ENCODE data around the gene GPD2.
"Not testable (repeated sequence)": the region's sequence is repeated elsewhere in the genome, so short reads cannot be mapped to it uniquely, and the experiment has no call there.

GPD2 gene

GRCh38 chr2:156476021-156476849, 40.1 kb downstream of the GPD2 start:
- DNase-seq: no peak

DNA sequence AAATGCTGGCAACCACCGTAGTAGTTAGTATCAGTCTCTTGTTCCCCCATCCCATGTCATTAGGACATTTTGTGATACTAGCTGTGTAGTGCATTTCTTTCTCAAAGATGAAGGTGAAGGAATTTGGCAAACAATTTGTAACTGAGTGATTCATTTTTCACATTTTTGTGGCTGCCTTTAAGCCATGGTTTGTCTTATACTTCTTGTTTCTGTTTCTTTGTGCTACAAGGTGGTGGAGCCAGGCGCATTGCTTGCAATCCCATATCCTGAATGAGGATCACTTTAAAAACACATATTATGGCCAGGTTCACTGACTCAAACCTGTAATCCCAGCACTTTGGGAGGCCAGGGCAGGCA, 40.6 kb downstream of the GPD2 start:
- peak; percentile 88 for DNase-seq

DNA sequence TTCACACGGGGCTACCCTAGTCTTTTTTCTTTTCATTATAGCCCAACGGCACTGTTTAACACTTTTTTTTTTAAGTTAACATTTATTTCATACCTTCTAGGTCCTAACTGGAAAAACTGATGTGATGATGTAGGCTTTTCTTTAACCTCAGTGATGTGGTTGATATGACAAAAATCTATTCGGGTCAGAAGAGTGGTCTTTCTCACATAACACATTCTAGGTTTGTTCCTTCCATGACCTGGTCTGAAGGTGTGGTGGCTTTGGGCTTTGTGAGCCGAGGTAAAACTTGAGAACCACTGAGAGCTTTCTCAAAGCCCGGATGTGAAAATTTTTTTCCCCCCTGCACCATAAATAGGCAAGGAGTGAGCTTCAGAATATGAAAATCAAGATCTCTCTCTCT, 44.2 kb downstream of the GPD2 start:
- no peak for DNase-seq

- DNase-seq: peak; percentile 27
These were observed 45.1 kb downstream of the GPD2 start for GRCh38 chr2:156481312-156481711.

GRCh38 chr2:156483741-156484173, 47.6 kb downstream of the GPD2 start:
- no peak for DNase-seq

DNA sequence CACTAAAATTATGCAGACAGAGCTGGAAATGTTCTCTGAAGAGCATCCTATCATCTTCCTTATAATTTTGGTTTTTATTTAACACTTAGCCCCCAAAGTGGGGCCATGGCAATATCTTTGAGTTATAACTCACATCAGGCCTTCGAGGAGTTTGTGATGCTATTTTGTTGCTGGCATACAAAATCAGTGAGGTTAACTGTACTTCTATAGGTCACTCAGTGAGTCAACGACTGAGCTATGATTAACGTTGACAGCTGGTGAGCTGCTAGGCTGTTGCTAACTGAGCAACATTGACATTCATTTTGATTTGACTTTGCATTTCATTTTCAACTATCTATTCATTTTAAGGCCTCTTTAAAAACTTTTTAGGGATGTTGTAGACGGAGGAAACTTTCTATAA, 50.0 kb downstream of the GPD2 start:
- peak; percentile 68 for DNase-seq

DNA sequence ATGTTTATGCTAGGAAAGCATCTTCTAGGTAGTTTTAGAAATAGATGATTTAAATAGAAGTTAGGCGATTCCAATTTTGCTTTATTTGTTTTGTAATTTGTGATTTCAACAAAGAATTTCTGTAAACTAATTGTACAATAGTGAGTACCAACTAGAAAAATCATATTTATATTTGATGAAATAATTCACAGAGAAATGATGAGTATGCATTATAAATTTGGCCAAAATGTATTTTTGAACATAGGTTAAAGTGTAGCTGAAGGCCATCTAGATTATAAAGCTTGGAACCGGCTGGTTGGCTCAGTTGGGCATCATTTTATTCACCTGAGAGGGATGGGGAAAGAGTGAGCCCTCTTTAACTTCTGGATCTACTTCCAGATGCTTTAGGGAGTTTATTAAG, 50.4 kb downstream of the GPD2 start:
- DNase-seq: no peak

GRCh38 chr2:156489195-156489594, 53.0 kb downstream of the GPD2 start:
- DNase-seq: no peak

GRCh38 chr2:156489750-156490465, 53.7 kb downstream of the GPD2 start:
- no peak for DNase-seq

- no peak for DNase-seq
These were observed 54.3 kb downstream of the GPD2 start for GRCh38 chr2:156490466-156490840.

GRCh38 chr2:156491176-156491575, 55.0 kb downstream of the GPD2 start:
- no peak for DNase-seq

DNA sequence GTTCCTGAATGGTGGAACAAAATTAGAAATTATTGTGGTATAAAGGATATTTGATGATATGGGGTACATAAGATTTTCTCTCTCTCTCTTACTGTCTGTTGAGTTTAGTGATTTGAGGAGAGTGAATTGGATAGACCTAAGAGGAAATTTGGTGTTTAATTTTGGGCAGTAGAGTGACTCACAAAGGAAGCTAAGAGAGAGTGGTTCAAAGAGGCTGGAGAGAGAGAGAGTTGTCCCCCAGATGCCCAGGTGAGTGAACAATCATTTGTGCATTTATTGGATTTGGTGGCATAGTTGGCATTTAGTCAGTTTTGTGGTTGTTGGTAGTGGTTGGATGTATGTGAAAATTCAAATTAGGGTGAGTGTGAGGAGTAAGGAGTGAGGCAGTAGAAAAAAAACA, 56.8 kb downstream of the GPD2 start:
- no peak for DNase-seq

DNA sequence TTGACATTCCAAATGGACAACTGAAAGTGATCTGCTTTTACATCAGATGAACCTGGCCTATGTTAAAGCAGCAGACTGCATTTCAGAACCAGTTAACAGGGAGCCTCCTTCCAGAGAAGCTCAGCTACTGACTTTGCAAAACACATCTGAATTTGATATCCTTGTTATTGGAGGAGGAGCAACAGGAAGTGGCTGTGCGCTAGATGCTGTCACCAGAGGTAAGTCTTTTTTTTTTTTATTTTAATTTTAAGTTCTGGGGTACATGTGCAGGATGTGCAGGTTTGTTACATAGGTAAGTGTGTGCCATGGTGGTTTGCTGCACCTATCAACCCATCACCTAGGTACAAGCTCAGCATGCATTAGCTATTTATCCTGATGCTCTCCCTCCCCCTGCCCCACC, 59.8 kb downstream of the GPD2 start:
- peak; percentile 15 for DNase-seq

GRCh38 chr2:156505696-156506095, 69.5 kb downstream of the GPD2 start:
- no peak for DNase-seq

- DNase-seq: no peak
These were observed 74.9 kb downstream of the GPD2 start for GRCh38 chr2:156511122-156511521.

GRCh38 chr2:156511803-156512202, 75.6 kb downstream of the GPD2 start:
- no peak for DNase-seq

GRCh38 chr2:156512451-156512850, 76.3 kb downstream of the GPD2 start:
- DNase-seq: peak; percentile 25

DNA sequence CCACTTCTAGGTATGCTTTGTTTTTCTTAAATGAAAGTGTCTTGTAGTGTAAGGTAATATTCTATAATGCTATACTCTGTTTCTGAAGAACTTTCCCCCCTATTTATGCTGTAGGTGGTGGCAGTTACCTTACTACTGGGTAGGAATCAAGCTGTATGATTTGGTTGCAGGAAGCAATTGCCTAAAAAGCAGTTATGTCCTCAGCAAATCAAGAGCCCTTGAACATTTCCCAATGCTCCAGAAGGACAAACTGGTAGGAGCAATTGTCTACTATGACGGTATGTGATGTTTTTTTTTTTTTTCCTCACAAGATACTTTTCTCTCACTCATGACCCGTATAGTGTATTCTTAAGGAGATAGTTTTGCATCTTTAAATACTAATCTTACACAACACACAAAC, 77.0 kb downstream of the GPD2 start:
- no peak for DNase-seq

DNA sequence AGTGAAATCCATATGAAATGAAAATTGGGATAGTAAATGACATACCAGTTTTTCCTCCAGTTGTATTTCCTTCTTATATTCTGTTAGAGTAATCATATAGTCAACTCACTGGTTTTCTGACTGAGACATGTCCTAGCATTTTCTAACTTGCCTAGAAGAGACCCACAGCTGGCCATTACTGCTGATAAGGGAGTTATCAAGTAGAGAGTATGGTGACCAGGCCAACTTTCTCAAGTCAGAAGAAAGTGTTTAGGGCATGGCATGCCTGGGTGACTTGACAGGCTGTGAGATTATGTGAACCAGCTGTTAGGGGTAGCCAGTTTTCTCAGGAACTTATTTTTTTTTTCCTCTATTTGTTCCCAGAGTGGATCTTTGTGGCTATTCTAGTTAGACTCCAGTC, 81.2 kb downstream of the GPD2 start:
- no peak for DNase-seq

GRCh38 chr2:156518138-156518537, 82.0 kb downstream of the GPD2 start:
- DNase-seq: no peak

GRCh38 chr2:156522864-156523440, 86.8 kb downstream of the GPD2 start:
- no peak for DNase-seq

- DNase-seq: no peak
These were observed 90.9 kb downstream of the GPD2 start for GRCh38 chr2:156526950-156527636.

DNA sequence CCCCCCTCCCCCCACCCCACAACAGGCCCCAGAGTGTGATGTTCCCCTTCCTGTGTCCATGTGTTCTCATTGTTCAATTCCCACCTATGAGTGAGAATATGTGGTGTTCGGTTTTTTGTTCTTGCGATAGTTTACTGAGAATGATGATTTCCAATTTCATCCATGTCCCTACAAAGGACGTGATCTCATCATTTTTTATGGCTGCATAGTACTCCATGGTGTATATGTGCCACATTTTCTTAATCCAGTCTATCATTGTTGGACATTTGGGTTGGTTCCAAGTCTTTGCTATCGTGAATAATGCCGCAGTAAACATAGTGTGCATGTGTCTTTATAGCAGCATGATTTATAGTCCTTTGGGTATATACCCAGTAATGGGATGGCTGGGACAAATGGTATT, 92.4 kb downstream of the GPD2 start:
- DNase-seq: not testable (repeated sequence)

DNA sequence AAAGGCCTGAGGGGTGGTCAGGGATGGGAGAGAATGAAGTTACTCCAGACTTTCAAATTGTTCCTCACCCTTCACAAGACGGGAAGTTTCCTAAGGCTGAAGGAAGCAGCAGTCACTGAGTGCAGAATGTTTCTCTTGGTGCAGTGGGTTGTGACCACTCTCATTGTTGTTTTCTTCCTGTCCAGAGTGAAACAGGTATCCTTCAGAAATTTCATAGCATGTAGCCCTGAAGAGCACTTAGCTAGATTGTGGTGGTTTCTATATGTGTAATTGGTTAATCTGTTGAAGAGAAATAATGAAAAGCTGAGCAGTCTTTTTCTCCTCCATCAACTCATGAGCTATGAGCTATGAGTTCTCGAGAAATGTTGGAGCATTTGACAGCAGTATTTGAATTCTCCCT, 96.8 kb downstream of the GPD2 start:
- no peak for DNase-seq

Measured in fibroblast of upper back skin (primary cell).